Stromal cell of bone marrow (primary cell): ENCODE measurements around the gene ZNRD2.
A peak's percentile ranks its signal among the peaks of the same experiment; 100 is the strongest.

Source experiments
- DNase-seq: peaks from one replicate; pipeline ENCODE4 v3.0.0-alpha.2; 2012; ENCODE audit warnings: low read depth

ZNRD2 gene

DNA sequence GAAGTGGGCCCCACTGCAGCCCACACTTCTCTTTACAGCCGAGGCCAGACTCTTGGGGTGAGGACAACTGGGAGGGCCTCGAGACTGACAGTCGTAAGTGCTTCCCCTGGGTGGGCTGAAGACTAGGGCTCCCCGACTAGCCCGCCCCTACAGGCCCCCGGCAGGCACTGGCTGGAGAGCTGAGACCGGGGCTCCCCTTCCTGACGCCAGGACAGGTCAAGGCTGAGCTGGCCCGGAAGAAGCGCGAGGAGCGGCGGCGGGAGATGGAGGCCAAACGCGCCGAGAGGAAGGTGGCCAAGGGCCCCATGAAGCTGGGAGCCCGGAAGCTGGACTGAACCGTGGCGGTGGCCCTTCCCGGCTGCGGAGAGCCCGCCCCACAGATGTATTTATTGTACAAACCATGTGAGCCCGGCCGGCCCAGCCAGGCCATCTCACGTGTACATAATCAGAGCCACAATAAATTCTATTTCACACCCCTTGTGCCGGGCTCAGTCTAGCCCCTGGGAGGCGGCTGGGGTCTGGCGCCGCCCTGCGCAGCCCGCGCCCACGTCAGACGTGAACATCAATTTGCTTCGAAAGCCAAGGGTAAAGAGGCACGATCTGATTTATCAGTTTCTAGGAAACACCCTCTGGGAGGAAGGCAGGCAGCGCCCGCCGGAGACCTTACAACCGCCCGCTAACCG is 31.9 kb upstream of the ZNRD2 start:
- DNase-seq, result no peak

- DNase-seq, result no peak
Measured at GRCh38 chr11:65538915-65539743, 31.1 kb upstream of the ZNRD2 start.

GRCh38 chr11:65539744-65540289 is 30.5 kb upstream of the ZNRD2 start:
- DNase-seq, result no peak

- peak; percentile 69 for DNase-seq
Measured at GRCh38 chr11:65540290-65541092, 29.8 kb upstream of the ZNRD2 start.

DNA sequence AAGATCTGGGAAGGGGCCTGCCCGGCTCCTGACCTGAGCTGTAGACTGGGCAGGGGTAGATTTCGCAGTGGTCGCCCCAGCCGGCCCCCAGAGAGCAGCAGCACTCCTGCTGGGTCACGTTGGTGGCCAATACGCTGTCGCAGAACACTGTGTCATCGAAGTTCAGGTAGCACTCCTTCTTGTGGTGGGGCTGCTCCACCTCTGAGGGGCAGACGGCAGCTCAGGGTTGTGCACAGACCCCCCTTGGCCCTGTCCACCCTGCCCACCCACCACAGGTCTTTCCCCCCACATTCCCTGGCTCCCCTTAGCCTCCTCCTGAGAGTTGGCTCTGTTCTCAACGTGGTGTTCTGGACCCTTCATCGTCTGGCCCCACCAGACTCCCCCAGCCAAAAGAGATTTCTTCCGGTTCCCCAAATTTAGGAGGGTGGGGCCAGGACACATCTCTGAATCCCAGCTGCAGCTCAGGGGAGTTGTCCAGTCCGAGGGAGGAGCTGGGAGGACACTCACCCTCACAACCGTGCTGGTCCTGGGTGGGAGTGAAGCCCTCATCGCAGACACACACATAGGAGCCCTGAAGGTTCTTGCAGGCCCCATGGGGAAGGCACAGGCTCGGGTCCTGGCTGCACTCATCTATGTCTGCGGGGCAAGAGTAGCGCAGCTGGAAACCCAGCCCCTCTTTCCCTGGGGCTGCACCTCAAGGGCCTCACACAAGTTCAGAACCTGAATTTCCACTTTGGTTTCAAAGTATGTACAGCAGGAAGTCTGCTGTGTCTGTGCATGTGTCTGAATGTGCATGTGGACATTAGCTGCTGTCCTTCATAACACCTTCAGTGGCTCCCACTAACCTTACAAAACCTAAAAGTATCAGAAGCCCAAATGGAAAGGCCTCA is 28.9 kb upstream of the ZNRD2 start:
- DNase-seq, result no peak

- no peak for DNase-seq
Measured at GRCh38 chr11:65542738-65543390, 27.4 kb upstream of the ZNRD2 start.

DNA sequence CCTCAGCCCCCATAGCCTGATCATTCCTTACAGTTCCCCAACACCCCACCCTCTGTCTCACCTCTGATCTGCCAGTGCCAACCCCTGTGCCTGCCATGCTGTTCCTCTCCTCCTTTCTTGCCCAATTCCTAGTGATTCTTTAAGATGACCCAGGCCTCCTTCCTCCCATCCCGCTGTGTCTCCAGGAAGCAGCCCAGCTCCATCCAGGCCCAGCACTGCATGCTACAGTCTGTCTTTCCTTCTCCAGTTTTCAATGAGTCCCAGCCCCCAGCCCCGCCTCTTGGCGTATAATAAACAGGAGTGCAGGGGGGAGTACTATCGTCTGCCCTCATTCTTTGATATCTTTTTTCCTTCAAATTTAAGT is 24.4 kb upstream of the ZNRD2 start:
- no peak for DNase-seq

DNA sequence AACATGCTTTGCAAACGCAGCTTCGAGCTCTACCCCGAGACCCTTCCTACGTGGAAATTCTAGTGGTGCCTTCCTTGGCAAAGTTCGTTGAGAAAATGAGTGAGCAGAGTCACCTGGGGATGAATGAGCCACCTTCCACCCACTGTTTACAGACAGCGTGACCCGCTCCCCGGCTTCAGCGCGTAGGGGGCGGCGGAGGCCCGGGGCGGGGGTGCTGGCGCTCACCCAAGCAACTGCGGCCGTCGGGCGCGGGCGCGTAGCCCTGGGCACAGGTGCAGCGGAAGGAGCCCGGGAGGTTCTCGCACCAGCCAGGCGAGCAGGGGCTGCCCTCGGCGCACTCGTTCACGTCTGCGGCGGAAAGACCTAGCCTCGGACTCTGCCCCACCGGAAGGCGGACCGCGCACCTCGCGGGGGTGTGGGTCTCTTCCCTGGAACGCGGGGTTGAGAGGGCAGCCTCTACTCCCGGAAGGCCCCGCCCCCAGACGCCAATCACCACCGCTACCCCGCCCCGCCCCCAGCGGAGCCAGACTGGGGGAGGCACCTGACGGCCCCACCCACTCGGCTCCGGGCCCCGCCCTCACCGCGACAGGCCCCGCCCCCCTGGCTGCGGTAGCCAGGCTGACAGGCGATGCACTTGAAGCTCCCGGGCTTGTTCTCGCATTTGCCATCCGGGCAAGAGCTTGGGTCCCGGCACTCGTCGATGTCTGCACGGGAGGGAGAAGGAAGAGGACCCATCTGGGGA is 23.9 kb upstream of the ZNRD2 start:
- no peak for DNase-seq

DNA sequence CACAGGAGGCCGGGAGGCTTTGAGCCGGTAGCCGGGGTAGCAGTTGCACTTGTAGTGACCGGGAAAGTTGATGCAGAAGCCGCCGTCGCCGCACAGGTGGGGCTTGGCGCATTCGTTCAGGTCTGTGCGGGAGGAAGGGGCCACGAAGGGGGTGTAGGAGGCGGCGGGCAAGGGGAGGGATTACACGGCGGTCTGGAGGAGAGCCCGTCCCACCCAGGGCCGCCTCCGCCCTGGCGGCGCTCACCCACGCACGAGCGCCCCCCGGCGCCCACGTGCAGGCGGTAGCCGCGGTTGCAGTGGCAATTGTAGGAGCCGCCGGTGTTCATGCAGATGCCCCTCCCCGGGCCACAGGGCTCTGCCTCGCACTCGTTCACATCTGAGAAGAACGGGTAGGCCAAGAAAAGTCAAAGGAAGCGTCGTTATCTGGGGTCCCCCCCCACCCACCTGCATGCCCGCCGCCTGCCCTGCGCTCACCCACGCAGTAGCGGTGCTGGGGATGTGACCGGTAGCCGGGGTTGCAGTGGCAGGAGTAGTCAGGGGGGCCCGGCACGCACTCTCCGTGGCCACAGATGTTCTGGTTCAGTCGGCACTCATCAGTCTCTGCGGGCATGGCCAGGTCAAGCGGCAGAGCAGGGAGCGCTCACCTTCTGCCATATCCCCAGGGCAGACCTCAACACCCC is 22.7 kb upstream of the ZNRD2 start:
- no peak for DNase-seq

DNA sequence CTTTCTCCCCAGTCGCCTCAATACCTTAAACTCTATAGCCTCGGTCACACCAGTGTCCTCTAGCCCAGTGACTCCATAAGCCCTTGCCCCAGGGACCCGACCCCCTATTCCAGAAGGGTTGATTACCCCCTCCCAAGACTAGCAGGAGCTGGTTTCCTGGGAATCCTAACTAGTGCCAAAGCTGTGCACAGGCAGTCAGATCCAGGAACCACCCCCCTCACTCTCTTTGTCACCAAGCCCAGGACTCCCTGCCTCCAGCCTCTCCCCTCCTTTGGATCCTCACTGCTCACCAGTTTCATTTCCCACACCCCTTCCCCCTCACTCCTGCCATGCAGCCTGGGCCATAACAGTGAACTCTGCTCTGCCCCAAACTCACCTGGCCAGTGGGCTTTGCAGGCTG is 21.9 kb upstream of the ZNRD2 start:
- no peak for DNase-seq

DNA sequence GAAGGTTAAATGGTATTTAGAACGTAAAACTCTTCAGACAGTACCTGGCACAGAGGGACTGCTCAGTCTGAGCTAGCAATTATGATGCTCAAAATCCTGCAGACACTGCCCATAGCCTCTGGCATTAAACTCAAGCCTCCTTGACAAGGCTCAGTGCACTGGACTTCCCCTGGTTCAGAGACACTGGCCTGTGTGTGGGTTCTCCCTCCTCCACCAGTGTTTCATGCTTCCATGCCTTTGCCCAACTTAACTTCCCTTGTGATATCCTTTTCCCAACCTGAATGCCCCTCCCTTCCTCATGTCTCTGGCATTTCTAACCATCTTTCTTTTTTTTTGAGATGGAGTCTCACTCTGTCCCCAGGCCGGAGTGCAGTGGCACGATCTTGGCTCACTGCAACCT is 21.2 kb upstream of the ZNRD2 start:
- no peak for DNase-seq

DNA sequence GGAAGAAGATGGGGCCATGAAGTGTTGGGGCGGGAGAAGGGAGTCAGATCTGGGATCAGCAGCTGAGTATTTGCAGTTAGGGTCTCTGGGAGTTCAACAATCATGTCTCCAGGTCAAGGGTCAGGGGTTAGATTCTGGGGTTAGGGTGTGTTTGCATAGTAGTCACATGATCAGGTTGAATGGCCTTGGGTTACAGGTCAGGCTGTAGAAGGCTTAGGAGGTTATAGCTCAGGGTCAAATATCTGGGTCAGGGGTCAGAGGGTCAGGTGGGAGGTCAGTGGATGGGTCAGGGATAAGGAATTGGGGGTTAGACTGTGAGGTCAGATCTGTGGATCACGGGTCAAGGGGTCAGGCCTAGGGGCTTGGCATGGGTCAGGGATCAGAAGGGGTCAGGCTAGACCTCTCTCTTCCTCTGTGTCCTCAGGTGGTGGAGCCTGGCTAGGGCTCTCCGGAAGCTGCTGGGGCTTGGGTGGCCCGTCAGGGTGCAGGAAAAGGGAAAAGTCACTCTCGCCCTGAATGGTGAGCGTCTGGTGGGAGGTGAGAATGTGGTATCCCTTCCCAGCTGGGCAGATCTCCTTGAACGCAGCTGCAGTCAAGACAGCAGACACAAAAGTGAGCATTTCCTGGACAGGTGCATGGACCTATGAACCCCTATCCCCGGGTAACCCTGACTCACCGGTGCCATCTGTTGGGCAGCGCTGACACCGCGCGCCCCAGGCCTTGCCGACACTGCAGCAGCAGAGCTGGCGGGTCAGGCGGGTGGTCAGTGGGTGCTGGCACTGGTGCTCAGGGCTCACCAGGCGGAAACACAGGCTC is 18.5 kb upstream of the ZNRD2 start:
- DNase-seq, result no peak

- DNase-seq, result no peak
Measured at GRCh38 chr11:65552388-65552951, 17.8 kb upstream of the ZNRD2 start.

DNA sequence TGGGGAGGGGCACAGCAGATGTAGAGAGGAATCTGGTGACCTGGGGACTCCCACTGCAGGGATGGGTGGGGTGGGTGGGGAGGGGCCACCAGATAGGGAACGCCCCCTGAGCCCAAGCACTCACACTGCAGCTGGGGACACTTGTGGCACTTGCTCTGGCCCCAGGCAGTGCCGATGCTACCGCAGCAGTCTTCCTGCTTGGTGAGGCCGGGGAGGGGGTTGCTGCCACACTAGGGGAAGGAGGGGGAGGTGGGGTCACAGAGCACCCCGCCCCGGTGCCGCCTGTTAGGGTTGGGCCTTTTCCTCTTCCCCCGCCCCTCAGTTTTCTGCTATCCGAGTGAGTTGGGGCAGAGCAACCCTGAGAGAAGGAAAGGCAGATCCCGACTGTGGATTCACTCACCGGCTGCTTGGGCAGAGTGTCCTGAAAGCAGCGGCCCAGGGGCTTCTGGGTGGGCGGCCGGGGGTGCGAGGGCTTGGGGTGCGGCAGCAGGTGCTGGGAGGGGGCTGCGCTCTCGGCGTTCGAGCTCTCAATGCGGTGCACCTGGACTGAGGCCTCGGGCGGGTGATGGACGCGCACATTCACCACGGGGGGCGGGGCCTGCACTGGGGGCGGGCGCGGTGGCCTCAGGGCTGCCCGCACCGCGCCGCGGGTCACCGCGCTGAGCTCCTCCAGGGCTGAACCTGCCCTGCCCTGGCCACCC is 16.8 kb upstream of the ZNRD2 start:
- no peak for DNase-seq

DNA sequence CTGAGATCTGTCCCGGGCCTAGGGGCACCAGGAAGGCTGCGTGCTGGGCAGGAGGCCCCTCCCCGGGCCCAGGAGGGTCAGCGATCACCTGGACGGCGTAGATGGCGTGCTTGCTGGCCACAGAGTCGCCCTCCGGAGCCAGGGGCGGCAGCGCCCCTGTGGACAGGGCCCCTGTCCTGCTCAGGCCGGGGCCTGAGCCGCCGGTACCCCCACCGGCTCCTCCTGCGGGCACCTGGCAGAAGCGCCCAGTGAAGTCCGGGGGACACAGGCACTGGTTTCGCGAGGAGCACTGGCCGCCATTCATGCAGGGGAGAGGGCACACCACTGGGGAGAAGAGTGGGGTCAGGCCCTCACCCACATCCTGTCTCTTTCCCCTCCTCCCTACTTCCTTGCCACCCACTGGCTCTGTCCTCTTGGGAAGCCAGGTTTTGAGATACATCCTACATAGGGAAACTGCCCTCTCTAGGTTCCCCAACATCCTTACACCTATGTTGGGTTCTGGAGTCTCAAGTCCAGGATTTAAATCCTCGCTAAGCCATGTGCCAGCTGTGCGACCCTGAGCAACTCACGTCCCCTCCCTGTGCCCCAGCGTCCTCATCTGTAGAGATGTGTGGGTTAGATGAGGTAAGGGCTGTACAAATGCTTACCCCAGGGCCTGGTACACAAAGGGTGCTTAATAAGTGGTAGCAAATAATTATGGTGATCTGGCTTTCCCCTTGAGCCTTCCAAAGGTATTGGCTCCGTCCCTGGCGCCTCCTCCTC is 16.0 kb upstream of the ZNRD2 start:
- no peak for DNase-seq

DNA sequence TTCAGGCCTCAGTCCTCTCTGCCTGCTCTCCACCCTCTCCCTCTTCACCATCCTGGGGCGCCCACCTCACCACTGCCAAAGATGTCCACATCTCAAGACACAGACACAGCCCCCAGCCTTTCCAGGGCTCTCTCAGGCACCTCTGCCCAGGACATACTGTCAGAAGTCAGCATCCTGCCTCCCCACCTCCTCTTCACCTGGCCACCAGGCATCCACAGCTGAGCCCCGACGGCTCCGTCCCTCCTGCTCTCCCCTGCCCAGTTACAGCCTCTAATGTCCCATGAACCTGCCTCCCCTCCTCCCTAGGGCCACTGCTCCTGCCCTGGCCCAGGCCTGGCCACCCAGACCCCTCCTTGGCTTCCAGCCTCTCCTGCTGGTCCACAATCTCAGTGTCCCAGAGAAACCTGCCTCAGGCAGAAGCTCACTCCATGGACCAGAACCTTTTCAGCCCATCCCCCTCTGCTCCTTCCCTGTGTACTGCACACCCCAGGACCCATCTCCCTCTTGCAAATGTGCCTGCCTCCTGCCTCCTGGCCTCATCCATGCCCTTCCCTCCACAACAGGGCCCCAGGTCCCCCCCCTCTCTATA is 15.3 kb upstream of the ZNRD2 start:
- DNase-seq, result no peak
